HepG2 (cell line): ENCODE results near the gene GADD45G. TPM values are rescaled to one million over a fixed set of nuclear protein-coding genes. Genes with fewer than 3 reads are reported as not detected.
A peak's percentile ranks its signal among the peaks of the same experiment; 100 is the strongest.

ENCODE experiments used
- CREM ChIP-seq, 2 experiments: sonication (generic) in 1 of 2; formaldehyde crosslinking in 1 of 2; IDR thresholded peaks; 2 replicates each; pipeline versions ENCODE4 v1.4.0 to v1.6.1; 2016 to 2020; ENCODE audit warnings: antibody characterized with exemption in 1 of 2, mild to moderate bottlenecking in 1 of 2, missing genetic modification reagents in 1 of 2
- DNMT1 ChIP-seq: sonication (generic); formaldehyde crosslinking; IDR thresholded peaks from 2 replicates; pipeline ENCODE4 v1.5.1; 2020; ENCODE audit warnings: mild to moderate bottlenecking, missing genetic modification reagents
- HBP1 ChIP-seq: IDR thresholded peaks from 2 replicates; pipeline ENCODE4 v1.6.1; 2016; ENCODE audit warnings: low read depth, control low read depth
- HES4 ChIP-seq: sonication (generic); formaldehyde crosslinking; IDR thresholded peaks from 2 replicates; pipeline ENCODE4 v1.9.0; 2021; ENCODE audit warnings: mild to moderate bottlenecking, missing genetic modification reagents, borderline replicate concordance
- KAT8 ChIP-seq: IDR thresholded peaks from 2 replicates; pipeline ENCODE4 v1.6.1; 2016; ENCODE audit warnings: missing genetic modification reagents, missing compliant biosample characterization
- MAFK ChIP-seq, 2 experiments: IDR thresholded peaks in 1 of 2; conservative IDR thresholded peaks in 1 of 2; 2 replicates each; pipeline ENCODE4 v1.6.1; 2011; ENCODE audit warnings: improper control_type of control experiment in 2 of 2, low read length in 2 of 2
- NFIC ChIP-seq: IDR thresholded peaks from 2 replicates; pipeline ENCODE4 v1.6.1; 2012; ENCODE audit warnings: mild to moderate bottlenecking, low read length, inconsistent platforms
- TARDBP ChIP-seq: sonication (generic); formaldehyde crosslinking; IDR thresholded peaks from 2 replicates; pipeline ENCODE4 v1.8.0; 2022; ENCODE audit warnings: mild to moderate bottlenecking, missing genetic modification reagents
- THYN1 ChIP-seq: sonication (generic); formaldehyde crosslinking; IDR thresholded peaks from 2 replicates; pipeline ENCODE4 v1.8.1; 2023; ENCODE audit warnings: low read depth, mild to moderate bottlenecking, moderate library complexity, missing genetic modification reagents, borderline replicate concordance
- UBTF ChIP-seq: sonication (generic); formaldehyde crosslinking; IDR thresholded peaks from 2 replicates; pipeline ENCODE4 v1.4.0; 2020; ENCODE audit warnings: mild to moderate bottlenecking, missing genetic modification reagents
- ZFP36L1 ChIP-seq: sonication (generic); formaldehyde crosslinking; IDR thresholded peaks from 2 replicates; pipeline ENCODE4 v1.8.0; 2022; ENCODE audit warnings: mild to moderate bottlenecking, missing genetic modification reagents, moderate library complexity
- ZNF224 ChIP-seq: sonication (generic); formaldehyde crosslinking; IDR thresholded peaks from 2 replicates; pipeline ENCODE4 v1.5.0; 2020; ENCODE audit warnings: mild to moderate bottlenecking, missing genetic modification reagents
- ZNF766 ChIP-seq: sonication (generic); formaldehyde crosslinking; IDR thresholded peaks from 2 replicates; pipeline ENCODE4 v1.5.0; 2020; ENCODE audit warnings: missing genetic modification reagents, borderline replicate concordance
- ZSCAN29 ChIP-seq: sonication (generic); formaldehyde crosslinking; conservative IDR thresholded peaks from 2 replicates; pipeline ENCODE4 v1.4.0; 2020; ENCODE audit warnings: mild to moderate bottlenecking, missing genetic modification reagents
- ZSCAN30 ChIP-seq: sonication (generic); formaldehyde crosslinking; IDR thresholded peaks from 2 replicates; pipeline ENCODE4 v1.5.0; 2020; ENCODE audit warnings: mild to moderate bottlenecking, missing genetic modification reagents
- polyA plus RNA-seq, 8 experiments: library from polyadenylated mRNA; depleted of rRNA in 3 of 8; stranded (reverse) in 7 of 8; unstranded in 1 of 8; fragments of >200 nt; fragmentation: Illumina TruSeq in 4 of 8; extraction: Trizol in 4 of 8; gene quantifications; 2 replicates each; pipeline versions ENCODE4 v1.2.1 to v1.2.3, GENCODE V29; 2011 to 2016; ENCODE audit warnings: low read depth in 4 of 8, missing spikeins in 1 of 8, mixed read lengths in 1 of 8; ENCODE audit not compliant: insufficient read depth in 1 of 8
- total RNA-seq, 5 experiments: library from RNA; depleted of rRNA; stranded (reverse); fragments of >200 nt; fragmentation: Illumina TruSeq; extraction: Trizol; gene quantifications; 2 replicates each; pipeline ENCODE4 v1.2.3, GENCODE V29; 2016; ENCODE audit warnings: low read depth in 1 of 5
- TF ChIP-seq, protein P1 (sequence below): sonication (generic); formaldehyde crosslinking; IDR thresholded peaks from 2 replicates; pipeline ENCODE4 v1.4.0; 2020; ENCODE audit warnings: mild to moderate bottlenecking, missing genetic modification reagents
- TF ChIP-seq, protein P2 (sequence below): sonication (generic); formaldehyde crosslinking; IDR thresholded peaks from 2 replicates; pipeline ENCODE4 v1.9.0; 2021; ENCODE audit warnings: missing genetic modification reagents, borderline replicate concordance

The GADD45G gene
- total and polyA plus RNA-seq, 2 of the 13 experiments (the other 11 are each of a cell fraction or from before 2014, with no cell fraction given): not detected

DNA sequence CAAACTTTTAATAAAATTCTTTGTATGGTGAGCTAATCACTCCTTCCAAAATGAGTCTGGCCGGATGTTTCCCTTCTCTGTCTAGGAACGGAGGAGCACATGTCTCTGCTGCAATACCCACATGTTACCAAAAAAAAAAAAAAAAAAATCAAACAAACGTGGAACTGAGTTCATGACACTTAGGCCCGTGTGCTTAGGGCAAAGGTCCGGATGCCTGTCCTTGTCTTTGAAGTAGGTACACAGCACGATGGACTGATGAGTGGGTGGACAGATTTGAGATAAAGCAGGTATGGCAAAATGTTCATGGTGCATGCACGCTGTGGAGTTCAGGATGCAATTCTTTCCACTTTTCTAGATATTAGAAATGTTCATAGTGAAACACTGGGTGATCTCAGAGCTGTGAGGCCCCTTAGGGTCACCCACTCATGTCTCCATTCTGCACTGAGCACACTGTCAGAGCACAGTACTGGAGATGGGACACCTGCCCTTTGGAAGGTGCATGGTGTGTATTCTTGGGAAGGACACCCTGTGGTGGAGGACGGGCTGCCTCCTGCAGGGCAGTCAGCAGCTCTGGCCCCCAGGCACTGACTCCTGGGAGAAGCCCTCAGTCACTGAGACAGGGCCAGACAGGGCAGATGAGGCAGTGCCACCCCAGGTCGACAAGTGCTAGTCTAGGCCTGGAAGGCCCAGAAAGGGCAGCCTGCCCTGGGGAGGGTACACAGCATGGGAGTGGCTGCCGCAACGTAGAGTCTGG, 43.6 kb downstream of the GADD45G start (continued):
- TF ChIP-seq MAFK (conservative IDR thresholded peaks at IDR 0.05 in 1 of 2, IDR thresholded peaks at IDR 0.05 in 1 of 2; ENCODE audit: low read length in 2 of 2) (no peak), HES4 (CRISPR knock-in tag) (no peak), CREM (IDR thresholded peaks at IDR 0.05) (peak; percentile 86), CREM (CRISPR knock-in tag; IDR thresholded peaks at IDR 0.05) (no peak), ZSCAN29 (no peak), ZSCAN30 (CRISPR knock-in tag) (no peak), DNMT1 (CRISPR knock-in tag) (no peak), HBP1 (CRISPR knock-in tag) (no peak), KAT8 (CRISPR knock-in tag) (peak; percentile 62; the same call in 1 of the 2 replicates), UBTF (CRISPR knock-in tag) (no peak), ZNF766 (CRISPR knock-in tag) (no peak), ZNF224 (CRISPR knock-in tag) (no peak), ZFP36L1 (CRISPR knock-in tag) (peak; percentile 81; the same call in 1 of the 2 replicates), NFIC (peak; percentile 80; the same call in 1 of the 2 replicates), THYN1 (CRISPR knock-in tag) (no peak), TARDBP (peak; percentile 93)
- TF ChIP-seq, protein P1, sequence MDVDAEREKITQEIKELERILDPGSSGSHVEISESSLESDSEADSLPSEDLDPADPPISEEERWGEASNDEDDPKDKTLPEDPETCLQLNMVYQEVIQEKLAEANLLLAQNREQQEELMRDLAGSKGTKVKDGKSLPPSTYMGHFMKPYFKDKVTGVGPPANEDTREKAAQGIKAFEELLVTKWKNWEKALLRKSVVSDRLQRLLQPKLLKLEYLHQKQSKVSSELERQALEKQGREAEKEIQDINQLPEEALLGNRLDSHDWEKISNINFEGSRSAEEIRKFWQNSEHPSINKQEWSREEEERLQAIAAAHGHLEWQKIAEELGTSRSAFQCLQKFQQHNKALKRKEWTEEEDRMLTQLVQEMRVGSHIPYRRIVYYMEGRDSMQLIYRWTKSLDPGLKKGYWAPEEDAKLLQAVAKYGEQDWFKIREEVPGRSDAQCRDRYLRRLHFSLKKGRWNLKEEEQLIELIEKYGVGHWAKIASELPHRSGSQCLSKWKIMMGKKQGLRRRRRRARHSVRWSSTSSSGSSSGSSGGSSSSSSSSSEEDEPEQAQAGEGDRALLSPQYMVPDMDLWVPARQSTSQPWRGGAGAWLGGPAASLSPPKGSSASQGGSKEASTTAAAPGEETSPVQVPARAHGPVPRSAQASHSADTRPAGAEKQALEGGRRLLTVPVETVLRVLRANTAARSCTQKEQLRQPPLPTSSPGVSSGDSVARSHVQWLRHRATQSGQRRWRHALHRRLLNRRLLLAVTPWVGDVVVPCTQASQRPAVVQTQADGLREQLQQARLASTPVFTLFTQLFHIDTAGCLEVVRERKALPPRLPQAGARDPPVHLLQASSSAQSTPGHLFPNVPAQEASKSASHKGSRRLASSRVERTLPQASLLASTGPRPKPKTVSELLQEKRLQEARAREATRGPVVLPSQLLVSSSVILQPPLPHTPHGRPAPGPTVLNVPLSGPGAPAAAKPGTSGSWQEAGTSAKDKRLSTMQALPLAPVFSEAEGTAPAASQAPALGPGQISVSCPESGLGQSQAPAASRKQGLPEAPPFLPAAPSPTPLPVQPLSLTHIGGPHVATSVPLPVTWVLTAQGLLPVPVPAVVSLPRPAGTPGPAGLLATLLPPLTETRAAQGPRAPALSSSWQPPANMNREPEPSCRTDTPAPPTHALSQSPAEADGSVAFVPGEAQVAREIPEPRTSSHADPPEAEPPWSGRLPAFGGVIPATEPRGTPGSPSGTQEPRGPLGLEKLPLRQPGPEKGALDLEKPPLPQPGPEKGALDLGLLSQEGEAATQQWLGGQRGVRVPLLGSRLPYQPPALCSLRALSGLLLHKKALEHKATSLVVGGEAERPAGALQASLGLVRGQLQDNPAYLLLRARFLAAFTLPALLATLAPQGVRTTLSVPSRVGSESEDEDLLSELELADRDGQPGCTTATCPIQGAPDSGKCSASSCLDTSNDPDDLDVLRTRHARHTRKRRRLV (CRISPR knock-in tag): 0 out of 2 replicates have a peak, but pooled peaks have one; percentile 51
- TF ChIP-seq, protein P2, sequence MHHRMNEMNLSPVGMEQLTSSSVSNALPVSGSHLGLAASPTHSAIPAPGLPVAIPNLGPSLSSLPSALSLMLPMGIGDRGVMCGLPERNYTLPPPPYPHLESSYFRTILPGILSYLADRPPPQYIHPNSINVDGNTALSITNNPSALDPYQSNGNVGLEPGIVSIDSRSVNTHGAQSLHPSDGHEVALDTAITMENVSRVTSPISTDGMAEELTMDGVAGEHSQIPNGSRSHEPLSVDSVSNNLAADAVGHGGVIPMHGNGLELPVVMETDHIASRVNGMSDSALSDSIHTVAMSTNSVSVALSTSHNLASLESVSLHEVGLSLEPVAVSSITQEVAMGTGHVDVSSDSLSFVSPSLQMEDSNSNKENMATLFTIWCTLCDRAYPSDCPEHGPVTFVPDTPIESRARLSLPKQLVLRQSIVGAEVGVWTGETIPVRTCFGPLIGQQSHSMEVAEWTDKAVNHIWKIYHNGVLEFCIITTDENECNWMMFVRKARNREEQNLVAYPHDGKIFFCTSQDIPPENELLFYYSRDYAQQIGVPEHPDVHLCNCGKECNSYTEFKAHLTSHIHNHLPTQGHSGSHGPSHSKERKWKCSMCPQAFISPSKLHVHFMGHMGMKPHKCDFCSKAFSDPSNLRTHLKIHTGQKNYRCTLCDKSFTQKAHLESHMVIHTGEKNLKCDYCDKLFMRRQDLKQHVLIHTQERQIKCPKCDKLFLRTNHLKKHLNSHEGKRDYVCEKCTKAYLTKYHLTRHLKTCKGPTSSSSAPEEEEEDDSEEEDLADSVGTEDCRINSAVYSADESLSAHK (CRISPR knock-in tag): no peak
